ENCODE data around the gene ENC1. TPM values are rescaled to one million over a fixed set of nuclear protein-coding genes. Genes with fewer than 3 reads are reported as not detected.

Gene ENC1
- total and polyA plus RNA-seq, 2 experiments from 2014 or later: 58.8 to 151 TPM

DNA sequence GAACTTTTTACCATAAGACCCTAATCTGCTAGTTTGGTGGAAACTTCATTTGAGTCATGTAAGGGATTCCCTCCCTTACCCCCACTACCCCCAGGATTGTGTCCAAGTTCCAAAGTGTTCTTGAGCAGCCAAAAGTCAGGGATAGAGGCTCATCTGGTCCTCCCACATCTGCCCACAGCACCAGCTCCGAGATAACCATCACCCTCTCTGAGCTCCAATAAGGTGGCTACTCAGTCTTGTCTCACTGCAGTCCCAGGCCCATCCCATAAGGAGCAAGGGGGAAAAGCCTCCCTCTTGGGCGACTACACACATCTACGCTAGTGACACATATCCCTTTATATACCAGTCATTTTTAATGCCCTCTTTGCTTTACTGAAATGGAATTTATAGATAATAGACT is 12.0 kb upstream of the ENC1 start:
- no peak for DNase-seq (ENCODE audit: low spot score)
- Histone ChIP-seq H3K4me3 (no peak overlapping the region), H3K36me3 (replicated peaks; ENCODE audit: insufficient read depth, low read depth) (no peaks in the 10 kb centered on the region), H4K20me1 (ENCODE audit: insufficient read depth, poor library complexity, severe bottlenecking) (no peaks in the 10 kb centered on the region), H3K79me2 (no peaks in the 10 kb centered on the region), H3K27me3 (no peaks in the 10 kb centered on the region), H3K9me2 (replicated peaks; ENCODE audit: insufficient read depth) (no peaks in the 10 kb centered on the region), H3K4me1 (ENCODE audit: insufficient read depth) (peaks cover 10% of the 10 kb centered on the region), H3K27ac (no peak overlapping the region), H3K9me3 (ENCODE audit: low read depth) (no peaks in the 10 kb centered on the region), H2AFZ (no peak overlapping the region), H3K4me2 (no peak overlapping the region)
- 93% methylated on average over 3 of the region's 3 CpGs for WGBS (ENCODE audit: low lambda C conversion rate, missing lambda C conversion rate)
- no peak for TF ChIP-seq EZH2 (IDR thresholded peaks at IDR 0.05; ENCODE audit: borderline replicate concordance)
- TF ChIP-seq, protein P1, sequence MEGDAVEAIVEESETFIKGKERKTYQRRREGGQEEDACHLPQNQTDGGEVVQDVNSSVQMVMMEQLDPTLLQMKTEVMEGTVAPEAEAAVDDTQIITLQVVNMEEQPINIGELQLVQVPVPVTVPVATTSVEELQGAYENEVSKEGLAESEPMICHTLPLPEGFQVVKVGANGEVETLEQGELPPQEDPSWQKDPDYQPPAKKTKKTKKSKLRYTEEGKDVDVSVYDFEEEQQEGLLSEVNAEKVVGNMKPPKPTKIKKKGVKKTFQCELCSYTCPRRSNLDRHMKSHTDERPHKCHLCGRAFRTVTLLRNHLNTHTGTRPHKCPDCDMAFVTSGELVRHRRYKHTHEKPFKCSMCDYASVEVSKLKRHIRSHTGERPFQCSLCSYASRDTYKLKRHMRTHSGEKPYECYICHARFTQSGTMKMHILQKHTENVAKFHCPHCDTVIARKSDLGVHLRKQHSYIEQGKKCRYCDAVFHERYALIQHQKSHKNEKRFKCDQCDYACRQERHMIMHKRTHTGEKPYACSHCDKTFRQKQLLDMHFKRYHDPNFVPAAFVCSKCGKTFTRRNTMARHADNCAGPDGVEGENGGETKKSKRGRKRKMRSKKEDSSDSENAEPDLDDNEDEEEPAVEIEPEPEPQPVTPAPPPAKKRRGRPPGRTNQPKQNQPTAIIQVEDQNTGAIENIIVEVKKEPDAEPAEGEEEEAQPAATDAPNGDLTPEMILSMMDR (IDR thresholded peaks at IDR 0.05; ENCODE audit: poor library complexity): no peak
- no peak for TF ChIP-seq EZH2phosphoT487 (IDR thresholded peaks at IDR 0.05; ENCODE audit: low read depth, severe bottlenecking, unreplicated experiment)

DNA sequence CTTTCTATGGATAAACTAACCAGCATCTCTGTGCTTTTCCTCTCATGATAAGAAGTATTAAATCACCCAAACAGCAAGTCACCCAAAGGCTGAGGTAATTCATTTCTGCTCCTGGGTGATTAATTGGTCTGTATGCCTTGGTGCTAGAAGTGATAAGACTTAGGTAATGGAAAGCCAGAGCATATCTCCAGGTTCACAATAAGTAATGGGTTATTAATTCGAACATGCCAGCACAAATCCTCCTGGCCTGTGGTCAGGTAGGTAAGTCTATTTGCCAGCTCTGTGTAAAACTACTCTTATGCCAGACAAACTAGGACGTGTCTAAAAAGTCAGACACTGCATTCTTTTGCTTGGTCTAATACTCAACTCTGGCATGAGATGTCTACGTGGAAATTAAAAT is 11.2 kb upstream of the ENC1 start:
- no peak overlapping the region for H3K27ac ChIP-seq
- no peak overlapping the region for H3K4me2 ChIP-seq
- H3K27me3 ChIP-seq: no peaks in the 10 kb centered on the region
- H3K9me2 ChIP-seq (replicated peaks; ENCODE audit: insufficient read depth): no peaks in the 10 kb centered on the region
- TF ChIP-seq, protein P1 (IDR thresholded peaks at IDR 0.05; ENCODE audit: poor library complexity): no peak
- TF ChIP-seq EZH2phosphoT487 (IDR thresholded peaks at IDR 0.05; ENCODE audit: low read depth, severe bottlenecking, unreplicated experiment) (no peak), EZH2 (IDR thresholded peaks at IDR 0.05; ENCODE audit: borderline replicate concordance) (no peak)
- no peak for DNase-seq (ENCODE audit: low spot score)
- no peak overlapping the region for H3K4me3 ChIP-seq
- peaks cover 15% of the 10 kb centered on the region for H3K4me1 ChIP-seq (ENCODE audit: insufficient read depth)
- WGBS (ENCODE audit: low lambda C conversion rate, missing lambda C conversion rate): 85% methylated on average over 3 of the region's 3 CpGs
- H3K9me3 ChIP-seq (ENCODE audit: low read depth): no peaks in the 10 kb centered on the region
- H2AFZ ChIP-seq: no peak overlapping the region
- no peaks in the 10 kb centered on the region for H3K79me2 ChIP-seq
- H4K20me1 ChIP-seq (ENCODE audit: insufficient read depth, poor library complexity, severe bottlenecking): no peaks in the 10 kb centered on the region
- no peaks in the 10 kb centered on the region for H3K36me3 ChIP-seq (replicated peaks; ENCODE audit: insufficient read depth, low read depth)

DNA sequence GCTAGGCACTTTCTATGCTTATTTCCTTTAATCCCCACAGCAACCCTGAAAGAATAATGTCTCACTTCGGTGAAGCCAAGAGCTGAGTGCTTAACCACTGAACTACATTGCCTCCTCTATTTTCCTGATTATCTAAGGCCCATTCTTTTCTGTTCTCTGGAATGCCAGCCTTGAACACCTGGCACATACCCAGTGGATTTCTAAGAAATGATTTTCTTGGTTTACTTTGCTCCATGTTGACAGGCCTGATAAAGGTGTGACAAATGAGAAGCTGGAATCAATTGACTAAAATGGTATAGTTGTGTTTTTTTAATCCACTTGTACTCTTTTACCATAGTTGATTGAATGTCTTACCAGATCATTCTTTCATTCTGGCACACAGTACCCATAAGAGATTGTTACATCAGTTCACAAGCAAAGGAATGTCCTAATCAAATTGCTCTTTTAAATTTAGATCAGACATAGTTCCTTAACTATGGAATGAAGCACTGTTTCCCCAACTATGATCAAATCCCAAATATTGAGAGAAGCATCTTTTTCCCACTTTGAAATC is 9.0 kb upstream of the ENC1 start:
- 54% methylated on average over 1 of the region's 1 CpG for WGBS (ENCODE audit: low lambda C conversion rate, missing lambda C conversion rate)
- DNase-seq (ENCODE audit: low spot score): no peak
- Histone ChIP-seq H3K36me3 (replicated peaks; ENCODE audit: insufficient read depth, low read depth) (no peaks in the 10 kb centered on the region), H3K27me3 (no peaks in the 10 kb centered on the region), H3K79me2 (no peaks in the 10 kb centered on the region), H4K20me1 (ENCODE audit: insufficient read depth, poor library complexity, severe bottlenecking) (no peaks in the 10 kb centered on the region), H3K4me1 (ENCODE audit: insufficient read depth) (peaks cover 16% of the 10 kb centered on the region), H2AFZ (no peak overlapping the region), H3K4me3 (no peak overlapping the region), H3K9me2 (replicated peaks; ENCODE audit: insufficient read depth) (no peaks in the 10 kb centered on the region), H3K4me2 (peak overlapping the region; percentile 14), H3K9me3 (ENCODE audit: low read depth) (no peaks in the 10 kb centered on the region), H3K27ac (peak overlapping the region; percentile 9)
- TF ChIP-seq EZH2 (IDR thresholded peaks at IDR 0.05; ENCODE audit: borderline replicate concordance) (no peak), EZH2phosphoT487 (IDR thresholded peaks at IDR 0.05; ENCODE audit: low read depth, severe bottlenecking, unreplicated experiment) (no peak)
- TF ChIP-seq, protein P1 (IDR thresholded peaks at IDR 0.05; ENCODE audit: poor library complexity): no peak

Measured in hepatocyte (in vitro differentiated cells).